Measurements from ENCODE around the gene HAX1.
A peak's percentile ranks its signal among the peaks of the same experiment; 100 is the strongest.
"Not testable (repeated sequence)": the region's sequence is repeated elsewhere in the genome, so short reads cannot be mapped to it uniquely, and the experiment has no call there.

The HAX1 gene

DNA sequence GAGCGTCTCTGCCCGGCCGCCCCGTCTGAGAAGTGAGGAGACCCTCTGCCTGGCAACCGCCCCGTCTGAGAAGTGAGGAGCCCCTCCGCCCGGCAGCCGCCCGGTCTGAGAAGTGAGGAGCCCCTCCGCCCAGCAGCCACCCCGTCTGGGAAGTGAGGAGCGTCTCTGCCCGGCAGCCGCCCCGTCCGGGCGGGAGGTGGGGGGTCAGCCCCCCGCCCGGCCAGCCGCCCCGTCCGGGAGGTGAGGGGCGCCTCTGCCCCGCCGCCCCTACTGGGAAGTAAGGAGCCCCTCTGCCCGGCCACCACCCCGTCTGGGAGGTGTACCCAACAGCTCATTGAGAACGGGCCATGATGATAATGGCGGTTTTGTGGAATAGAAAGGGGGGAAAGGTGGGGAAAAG, 15.2 kb downstream of the HAX1 start:
- DNase-seq (ENCODE audit: low spot score), result not testable (repeated sequence)

DNA sequence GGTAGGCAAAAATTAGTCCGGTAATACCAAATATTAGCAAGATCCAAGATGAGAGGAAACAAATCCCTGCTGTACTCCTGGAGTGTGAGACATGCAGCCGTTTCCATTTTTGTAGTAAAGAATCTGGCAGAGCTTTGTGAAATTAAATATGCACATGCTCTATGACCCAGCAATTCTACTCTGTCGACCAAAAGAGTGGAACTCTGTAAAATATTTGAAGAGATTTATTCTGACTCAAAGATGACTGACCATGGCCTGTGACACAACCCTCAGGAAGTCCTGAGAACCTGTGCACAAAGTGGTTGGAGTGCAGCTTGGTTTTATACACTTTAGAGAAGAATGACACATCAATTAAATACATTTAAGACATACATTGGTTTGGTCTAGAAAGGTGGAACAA, 16.2 kb downstream of the HAX1 start:
- no peak for DNase-seq (ENCODE audit: low spot score)

DNA sequence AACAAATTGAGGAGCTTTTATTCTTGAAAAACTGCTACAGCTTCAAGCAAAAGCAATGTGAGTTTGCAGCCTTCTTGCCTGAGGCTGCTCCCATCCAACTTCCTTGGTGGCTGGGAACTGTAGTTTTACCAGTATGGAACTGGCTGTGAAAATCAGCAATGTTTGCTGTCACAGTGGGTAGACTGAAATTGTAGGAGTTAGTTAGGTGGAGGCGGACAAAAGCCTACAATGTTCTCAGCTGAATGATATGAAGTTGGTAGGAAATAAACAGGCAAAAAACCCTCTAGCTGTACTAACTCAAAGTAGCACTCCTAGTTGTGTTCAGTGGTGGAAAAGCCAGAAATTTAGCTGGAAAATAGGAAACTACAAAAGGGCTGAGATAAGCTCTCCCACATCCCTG, 18.5 kb downstream of the HAX1 start:
- DNase-seq (ENCODE audit: low spot score), result no peak

DNA sequence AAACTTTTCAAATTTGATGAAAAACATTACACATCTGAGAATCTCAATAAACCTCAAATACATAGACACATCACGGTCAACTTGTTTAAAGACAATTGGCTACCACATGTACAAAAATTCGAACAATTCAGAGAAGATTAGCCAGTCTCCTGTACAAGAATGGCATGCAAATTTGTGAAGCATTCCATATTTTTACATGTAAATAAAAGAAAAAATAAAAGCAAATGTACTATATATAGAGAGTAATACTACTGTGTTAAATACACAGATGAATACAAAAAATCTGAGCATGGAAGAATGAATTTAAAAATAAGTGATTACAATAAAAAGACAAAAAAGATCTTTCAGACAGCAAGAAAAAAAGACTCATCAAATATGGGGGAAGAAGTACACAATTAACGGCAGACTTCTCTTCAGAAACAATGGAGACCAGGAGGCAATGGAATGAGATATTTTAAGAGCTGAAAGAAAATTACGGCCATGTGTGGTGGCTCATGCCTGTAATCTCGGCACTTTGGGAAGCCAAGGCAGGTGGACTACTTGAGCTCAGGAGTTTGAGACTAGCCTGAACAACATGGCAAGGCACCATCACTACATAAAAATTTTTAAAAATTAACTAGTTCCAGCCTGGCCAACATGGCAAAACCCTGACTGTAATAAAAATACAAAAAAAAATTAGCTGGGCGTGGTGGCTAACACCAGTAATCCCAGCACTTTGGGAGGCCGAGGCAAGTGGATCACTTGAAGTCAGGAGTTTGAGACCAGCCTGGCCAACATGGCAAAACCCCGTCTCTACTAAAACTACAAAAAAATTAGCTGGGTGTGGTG, 23.2 kb downstream of the HAX1 start:
- DNase-seq (ENCODE audit: low spot score), result no peak

DNA sequence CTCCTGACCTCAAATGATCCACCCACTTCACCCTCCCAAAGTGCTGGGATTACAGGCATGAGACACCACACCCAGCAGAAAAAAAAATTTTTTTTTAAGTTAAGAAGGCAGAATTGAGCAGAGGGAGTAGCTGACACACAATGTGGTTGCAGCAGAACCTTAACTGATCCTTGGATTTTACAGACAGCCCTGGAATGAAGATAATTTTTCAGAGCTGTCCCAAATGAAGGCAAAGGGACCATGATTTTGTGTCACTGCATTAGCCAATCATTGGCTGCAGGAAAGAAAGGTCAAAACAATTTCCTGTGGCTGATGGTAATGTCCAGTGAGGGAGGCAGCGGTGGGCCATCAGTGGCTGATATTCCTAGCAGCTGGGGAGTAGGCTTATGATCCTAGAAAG, 29.2 kb downstream of the HAX1 start:
- DNase-seq (ENCODE audit: low spot score), result no peak

DNA sequence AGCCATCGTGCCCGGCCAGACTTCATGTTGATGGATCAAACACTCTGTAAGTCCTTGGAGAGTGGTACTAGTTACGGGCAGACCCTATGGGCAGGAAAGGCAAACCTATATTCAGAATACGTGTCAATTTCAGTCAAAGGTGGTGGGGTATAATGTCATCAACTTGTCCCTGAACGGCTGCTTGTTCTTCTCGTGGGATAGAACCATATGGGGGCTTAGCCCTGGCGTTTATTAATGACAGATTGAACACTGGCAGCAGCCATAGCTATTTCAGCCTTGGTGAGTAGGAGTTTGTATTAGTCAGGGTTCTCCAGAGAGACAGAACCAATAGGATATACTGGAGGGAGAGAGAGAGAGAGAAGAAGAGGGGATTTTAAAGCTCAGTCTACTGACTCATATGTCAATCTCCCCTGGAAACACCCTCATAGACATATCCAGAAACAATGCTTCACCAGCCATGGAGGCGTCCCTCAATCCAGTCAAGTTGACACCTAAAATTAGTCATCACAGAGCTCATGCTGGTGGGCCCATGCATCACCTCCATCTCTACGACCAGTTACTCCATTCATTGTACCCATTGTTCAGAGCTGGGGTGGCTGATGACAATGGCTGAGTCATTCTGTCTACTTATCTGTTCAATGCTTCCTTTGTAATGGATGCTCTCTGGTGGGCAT, 32.4 kb downstream of the HAX1 start:
- DNase-seq (ENCODE audit: low spot score), result no peak

DNA sequence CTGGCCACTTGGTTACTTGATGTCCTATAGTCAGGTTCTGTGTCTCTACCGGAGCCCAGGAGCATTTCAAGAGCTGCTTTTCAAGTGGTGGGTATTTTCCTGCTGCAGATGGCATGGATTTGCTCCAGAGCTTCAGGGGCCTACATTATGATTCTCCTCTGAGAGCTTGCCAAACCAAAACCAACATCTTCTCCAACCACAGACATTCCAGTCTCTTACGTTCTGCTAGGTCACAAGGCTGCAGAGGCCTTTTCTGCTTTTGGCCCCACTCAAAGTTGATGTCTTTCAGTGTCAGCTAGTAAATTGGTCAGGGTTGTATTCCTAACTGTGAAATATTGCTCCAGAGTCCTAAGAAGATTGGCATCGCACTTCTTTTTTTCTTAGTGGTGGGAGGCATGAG, 33.7 kb downstream of the HAX1 start:
- DNase-seq (ENCODE audit: low spot score), result no peak

DNA sequence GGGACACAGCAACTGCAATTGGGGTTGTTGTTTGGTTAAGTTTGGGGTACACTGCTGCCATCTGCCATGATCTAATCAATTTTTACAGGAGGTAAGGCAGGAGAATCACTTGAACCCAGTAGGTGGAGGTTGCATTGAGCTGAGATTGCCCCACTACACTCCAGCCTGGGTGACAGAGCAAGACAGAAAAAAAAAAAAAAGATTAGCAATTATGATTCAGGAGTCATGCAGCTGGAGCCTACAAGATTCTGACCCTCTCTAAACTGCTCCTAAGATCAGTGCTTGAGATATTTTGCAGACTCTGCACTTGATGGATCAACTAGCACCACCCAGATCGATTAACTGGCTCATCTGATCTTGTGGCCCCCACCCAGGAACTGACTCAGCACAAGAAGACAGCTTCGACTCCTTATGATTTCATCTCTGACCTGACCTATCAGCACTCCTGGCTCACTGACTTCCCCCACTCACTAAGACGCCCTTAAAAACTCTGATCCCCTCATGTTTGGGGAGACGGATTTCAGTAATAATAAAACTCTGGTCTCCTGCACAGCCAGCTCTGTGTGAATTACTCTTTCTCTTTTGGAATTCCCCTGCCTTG, 35.3 kb downstream of the HAX1 start:
- not testable (repeated sequence) for DNase-seq (ENCODE audit: low spot score)

DNA sequence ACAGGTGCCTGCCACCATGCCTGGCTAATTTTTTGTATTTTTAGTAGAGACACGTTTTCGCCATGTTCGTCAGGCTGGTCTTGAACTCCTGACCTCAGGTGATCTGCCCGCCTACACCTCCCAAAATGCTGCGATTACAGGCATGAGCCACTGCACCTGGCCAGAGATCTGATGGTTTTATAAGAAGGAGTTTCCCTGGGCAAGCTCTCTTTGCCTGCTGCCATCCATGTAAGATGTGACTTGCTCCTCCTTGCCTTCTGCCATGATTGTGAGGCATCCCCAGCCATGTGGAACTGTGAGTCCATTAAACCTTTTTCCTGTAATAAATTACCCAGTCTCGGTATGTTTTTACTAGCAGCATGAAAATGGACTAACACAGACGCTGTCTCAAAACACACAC, 36.7 kb downstream of the HAX1 start:
- DNase-seq (ENCODE audit: low spot score), result not testable (repeated sequence)

DNA sequence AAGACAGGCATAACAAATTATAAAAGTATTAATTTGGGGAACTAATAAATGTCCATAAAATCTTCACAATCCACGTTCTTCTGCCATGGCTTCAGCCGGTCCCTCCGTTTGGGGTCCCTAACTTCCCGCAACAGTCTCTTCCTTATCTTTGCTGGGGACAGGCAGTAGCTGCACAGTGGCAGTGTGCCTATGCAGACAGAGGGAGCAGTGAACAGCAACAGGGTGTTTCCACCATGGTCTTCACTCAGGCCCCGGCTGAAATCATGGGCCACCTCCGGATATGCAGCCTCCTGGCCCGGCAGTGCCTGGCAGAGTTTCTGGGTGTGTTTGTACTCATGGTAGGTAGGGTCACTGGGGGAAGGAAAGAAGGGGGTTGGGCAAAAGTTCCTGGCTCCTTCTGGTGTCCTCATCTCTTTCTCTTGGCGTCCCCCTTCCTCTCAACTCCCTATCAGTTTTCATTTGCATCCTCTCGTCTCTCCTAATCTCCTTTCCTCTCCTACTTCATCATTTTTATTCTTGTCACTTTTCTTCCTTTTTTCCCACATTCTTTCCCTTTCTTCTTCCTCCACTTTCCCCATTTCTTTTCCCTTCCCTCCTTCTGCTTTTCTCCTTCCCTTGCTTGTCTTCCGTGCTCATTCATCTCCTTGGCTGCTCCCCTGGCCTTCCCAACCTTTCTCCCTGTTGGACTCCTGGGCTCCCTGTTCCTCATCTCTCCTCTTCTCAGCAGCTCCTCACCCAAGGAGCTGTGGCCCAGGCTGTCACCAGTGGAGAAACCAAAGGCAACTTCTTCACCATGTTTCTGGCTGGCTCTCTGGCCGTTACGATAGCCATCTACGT, 40.0 kb downstream of the HAX1 start:
- not testable (repeated sequence) for DNase-seq (ENCODE audit: low spot score)

DNA sequence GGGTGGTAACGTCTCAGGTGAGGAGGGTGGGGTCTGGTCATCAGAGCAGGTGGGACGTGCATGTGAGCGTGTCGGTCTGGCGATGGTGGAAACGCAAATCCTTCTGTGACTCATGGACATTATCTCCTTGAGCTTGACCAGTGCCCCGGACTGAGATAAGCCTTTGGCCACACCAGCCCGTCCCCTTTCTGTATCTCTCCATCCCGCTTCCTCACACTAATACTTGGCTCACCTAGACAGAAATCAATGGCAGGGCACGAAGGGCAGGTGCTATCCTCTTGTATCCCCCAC, 40.6 kb downstream of the HAX1 start:
- DNase-seq (ENCODE audit: low spot score), result no peak

DNA sequence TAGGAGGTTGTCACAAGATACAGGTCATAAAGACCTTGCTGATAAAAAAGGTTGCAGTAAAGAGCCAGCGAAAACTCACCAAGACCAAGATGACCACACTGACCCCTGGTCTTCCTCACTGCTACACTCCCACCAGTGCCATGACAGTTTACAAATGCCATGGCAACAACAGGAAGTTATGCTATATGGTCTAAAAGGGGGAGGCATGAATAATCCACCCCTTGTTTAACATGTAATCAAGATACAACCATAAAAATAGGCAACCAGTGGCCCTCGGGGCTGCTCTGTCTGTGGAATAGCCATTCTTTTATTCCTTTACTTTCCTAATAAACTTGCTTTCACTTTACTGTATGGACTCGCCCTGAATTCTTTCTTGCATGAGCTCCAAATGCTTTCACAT, 41.8 kb downstream of the HAX1 start:
- DNase-seq (ENCODE audit: low spot score), result not testable (repeated sequence)

DNA sequence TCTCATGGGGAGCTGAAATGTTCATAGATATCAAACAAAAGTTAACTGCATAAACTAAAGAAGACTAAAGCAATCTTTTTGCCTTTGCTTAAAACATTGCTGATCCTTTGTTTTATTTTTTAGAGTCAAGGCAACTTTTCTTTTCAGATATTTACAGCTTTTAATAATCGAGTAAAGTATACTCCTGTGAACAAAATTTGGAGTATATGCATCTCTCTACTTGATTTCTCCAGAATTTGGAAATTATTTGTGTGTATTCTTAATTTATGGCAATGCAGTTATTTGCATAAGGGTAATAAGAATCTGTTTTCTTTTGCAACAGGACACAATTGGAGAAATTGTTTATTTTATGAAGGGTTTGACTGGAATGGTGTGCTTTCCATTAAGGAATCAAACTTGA, 44.3 kb downstream of the HAX1 start:
- no peak for DNase-seq (ENCODE audit: low spot score)

DNA sequence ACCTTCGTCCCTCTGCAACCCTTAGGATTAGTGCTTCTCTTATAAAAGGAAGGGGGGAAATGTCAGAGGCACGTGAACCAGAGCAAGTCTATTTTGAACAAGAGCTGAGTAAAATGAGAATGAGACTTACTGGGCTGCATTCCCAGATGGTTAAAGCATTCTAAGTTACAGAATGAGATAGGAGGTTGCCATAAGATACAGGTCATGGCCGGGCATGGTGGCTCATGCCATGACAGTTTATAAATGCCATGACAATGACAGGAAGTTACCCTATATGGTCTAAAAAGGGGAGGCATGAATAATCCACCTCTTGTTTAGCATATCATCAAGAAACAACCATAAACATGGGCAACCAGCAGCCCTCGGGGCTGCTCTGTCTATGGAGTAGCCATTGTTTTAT, 46.0 kb downstream of the HAX1 start:
- DNase-seq (ENCODE audit: low spot score), result no peak

DNA sequence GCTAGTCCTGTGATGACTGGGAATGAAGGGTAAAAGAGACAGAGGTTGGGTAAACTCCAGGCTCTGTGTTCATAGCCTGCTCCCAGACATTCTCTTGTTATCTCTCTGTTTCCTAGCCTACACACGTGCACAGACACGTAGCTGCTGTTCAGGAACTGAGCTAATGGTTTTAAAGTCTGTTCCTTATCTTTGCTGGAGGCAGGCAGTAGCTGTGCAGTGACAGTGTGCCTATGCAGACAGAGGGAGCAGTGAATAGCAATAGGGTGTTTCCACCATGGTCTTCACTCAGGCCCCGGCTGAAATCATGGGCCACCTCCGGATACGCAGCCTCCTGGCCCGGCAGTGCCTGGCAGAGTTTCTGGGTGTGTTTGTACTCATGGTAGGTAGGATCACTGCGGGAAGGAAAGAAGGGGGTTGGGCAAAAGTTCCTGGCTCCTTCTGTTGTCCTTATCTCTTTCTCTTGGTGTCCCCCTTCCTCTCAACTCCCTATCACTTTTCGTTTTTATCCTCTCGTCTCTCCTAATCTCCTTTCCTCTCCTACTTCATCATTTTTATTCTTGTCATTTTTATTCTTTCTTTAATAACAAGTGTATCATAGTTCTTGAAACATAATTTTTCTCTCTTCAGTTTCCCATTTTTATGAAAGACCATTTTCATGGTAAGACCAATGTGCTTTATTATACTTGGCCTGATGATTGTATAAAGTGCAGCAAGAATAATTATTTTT, 48.6 kb downstream of the HAX1 start, which contains the start of gene AQP10:
Gene AQP10, plus strand, starts transcription at position 212 of the 727 bp plus-strand sequence. Its CDS starts 63 bp downstream, at position 275.
- no peak for DNase-seq (ENCODE audit: low spot score)

DNA sequence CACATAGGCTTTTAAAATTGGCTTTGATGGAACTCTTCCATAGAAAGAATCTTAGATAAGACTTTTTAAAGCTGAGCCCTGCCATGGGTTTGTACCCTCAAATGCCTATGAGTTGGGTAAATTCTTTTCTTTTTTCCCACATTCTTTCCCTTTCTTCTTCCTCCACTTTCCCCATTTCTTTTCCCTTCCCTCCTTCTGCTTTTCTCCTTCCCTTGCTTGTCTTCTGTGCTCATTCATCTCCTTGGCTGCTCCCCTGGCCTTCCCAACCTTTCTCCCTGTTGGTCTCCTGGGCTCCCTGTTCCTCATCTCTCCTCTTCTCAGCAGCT, 49.1 kb downstream of the HAX1 start:
- DNase-seq (ENCODE audit: low spot score), result not testable (repeated sequence)

DNA sequence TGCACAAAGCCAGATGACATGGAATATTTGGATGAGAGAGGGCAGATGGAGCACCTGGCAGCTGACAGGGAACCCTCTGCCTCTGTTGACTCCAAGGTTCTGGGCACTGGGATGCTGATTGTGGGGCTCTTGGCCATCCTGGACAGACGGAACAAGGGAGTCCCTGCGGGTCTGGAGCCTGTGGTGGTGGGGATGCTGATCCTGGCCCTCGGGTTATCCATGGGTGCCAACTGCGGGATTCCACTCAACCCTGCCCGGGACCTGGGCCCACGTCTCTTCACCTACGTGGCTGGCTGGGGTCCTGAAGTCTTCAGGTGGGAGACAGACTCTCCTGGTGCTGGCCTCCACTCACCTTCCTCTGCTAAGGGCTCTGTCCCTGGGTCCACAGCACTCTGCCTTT, 51.1 kb downstream of the HAX1 start:
- no peak for DNase-seq (ENCODE audit: low spot score)

DNA sequence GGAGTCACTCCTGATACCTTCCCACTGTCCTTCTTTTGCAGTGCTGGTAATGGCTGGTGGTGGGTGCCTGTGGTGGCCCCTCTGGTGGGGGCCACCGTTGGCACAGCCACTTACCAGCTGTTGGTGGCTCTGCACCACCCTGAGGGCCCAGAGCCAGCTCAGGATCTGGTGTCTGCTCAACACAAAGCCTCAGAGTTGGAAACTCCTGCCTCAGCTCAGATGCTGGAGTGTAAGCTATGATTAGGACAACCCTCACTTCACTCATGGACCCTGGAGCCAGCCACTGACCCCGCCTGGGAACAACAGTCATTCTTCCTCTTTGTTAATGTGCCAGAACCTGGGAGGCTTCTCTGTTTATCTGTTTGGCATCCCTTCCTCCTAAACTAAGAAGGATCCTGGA, 51.8 kb downstream of the HAX1 start:
- no peak for DNase-seq (ENCODE audit: low spot score)

DNA sequence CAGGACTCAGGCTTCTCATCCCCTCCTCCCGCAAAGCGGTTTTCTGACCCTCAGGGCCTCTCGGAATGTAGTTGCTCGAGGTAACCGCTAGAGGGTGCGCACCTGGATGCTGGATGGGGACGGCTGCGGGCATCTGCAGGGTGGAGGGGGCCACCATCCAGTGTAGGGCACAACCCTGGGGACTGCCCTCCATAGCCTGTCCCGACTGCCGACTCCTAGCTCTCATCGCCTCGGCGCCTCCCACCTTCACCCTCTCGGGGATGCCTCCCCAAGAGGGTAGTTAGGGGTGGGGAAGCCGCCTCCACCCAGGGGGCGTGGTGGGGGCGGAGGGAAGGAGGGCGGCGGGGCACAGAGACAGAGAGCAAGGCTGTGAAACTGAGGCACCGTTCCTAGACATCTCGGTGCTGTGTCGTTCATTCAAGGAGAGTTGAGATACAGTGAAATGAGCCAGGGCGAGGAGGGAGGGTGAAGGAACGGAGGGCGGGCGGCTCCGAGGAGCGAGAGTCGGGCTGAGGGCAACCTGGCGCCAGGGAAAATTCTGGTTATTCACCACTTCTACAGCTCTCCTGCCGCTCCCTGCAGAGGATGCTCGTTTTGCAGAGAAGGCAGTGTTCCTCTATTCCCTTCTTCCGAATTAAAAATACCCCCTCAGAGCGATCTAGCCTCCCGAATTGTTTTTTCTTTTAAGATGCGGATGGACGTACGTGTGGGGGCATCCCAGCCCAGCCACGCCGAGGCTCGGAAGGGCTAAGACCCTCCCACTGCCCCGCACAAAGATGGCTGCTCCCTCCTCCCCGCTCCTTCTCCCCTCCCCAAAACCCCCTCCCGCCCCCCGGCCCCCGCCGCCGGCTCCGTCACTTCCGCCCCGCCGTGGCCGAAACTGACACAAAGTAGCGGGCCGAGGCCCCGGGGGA, 52.5 kb downstream of the HAX1 start, which contains the start of gene ATP8B2:
Gene ATP8B2, plus strand, starts transcription at position 857 of the 914 bp plus-strand sequence. CDS start 2,617 bp downstream, outside the sequence.
- DNase-seq (ENCODE audit: low spot score), result peak; percentile 88

Measured in germinal center (tissue), 1 donor.